Gastrocnemius medialis (tissue), 4 donors: ENCODE measurements around the gene CDK5RAP1.

Experiments
- POLR2A ChIP-seq, 2 donors: fragments of 450-650 bp; IDR thresholded peaks; one replicate each; pipeline ENCODE4 v1.6.1; 2017; ENCODE audit warnings: antibody characterized with exemption in 2 of 2, mild to moderate bottlenecking in 2 of 2, moderate library complexity in 2 of 2
- TF ChIP-seq, protein P1 (sequence below), 5 experiments: fragments of 450-650 bp in 3 of 5; fragments of 200-600 bp in 2 of 5; sonication (generic) in 2 of 5; IDR thresholded peaks in 4 of 5; conservative IDR thresholded peaks in 1 of 5; 1 replicate in 4 of 5; 2 replicates in 1 of 5; pipeline ENCODE4 v1.5.1; 2016 to 2019; ENCODE audit warnings: antibody characterized with exemption in 5 of 5, mild to moderate bottlenecking in 3 of 5, moderate library complexity in 3 of 5

DNA sequence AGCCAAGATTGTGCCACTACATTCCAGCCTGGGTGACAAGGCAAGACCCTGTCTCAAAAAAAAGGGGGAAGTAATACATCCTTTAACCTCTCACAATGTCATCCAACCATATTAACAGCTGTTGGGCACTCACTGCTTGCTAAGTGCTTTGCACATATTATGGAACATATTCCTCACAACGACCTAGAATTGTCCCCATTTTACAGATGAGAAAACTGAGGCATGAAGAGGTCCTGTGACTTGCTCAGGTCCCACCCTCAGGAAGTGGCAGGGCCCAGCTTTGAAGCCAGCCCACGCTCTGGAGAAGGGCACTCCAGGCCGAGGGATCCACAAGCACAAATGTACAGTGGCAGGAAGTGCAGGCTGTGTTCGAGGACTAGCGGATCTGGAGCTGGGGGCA lies 85.0 kb downstream of the CDK5RAP1 start:
- TF ChIP-seq, protein P1, sequence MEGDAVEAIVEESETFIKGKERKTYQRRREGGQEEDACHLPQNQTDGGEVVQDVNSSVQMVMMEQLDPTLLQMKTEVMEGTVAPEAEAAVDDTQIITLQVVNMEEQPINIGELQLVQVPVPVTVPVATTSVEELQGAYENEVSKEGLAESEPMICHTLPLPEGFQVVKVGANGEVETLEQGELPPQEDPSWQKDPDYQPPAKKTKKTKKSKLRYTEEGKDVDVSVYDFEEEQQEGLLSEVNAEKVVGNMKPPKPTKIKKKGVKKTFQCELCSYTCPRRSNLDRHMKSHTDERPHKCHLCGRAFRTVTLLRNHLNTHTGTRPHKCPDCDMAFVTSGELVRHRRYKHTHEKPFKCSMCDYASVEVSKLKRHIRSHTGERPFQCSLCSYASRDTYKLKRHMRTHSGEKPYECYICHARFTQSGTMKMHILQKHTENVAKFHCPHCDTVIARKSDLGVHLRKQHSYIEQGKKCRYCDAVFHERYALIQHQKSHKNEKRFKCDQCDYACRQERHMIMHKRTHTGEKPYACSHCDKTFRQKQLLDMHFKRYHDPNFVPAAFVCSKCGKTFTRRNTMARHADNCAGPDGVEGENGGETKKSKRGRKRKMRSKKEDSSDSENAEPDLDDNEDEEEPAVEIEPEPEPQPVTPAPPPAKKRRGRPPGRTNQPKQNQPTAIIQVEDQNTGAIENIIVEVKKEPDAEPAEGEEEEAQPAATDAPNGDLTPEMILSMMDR (IDR thresholded peaks at IDR 0.05 in 4 of 5, conservative IDR thresholded peaks at IDR 0.05 in 1 of 5) = no peak
- TF ChIP-seq POLR2A (IDR thresholded peaks at IDR 0.05) = no peak
